ENCODE data around the gene SLIT3.
"Not testable (repeated sequence)": the region's sequence is repeated elsewhere in the genome, so short reads cannot be mapped to it uniquely, and the experiment has no call there.

The SLIT3 gene

GRCh38 chr5:169106911-169107706, 193.8 kb downstream of the SLIT3 start:
- Histone ChIP-seq H3K27ac (ENCODE audit: low read depth, low read length) (no peak overlapping the region), H3K4me3 (ENCODE audit: low read depth, low read length) (no peak overlapping the region), H3K4me1 (ENCODE audit: control insufficient read depth, insufficient read depth, low read length) (peaks cover 6% of the 10 kb centered on the region; the same call in 1 of the 2 replicates), H3K9me3 (ENCODE audit: control insufficient read depth, insufficient read depth, low read depth, low read length) (peaks cover 8% of the 10 kb centered on the region), H3K9ac (ENCODE audit: low read length) (no peak overlapping the region), H3K27me3 (ENCODE audit: control insufficient read depth, insufficient read depth, low read length) (no peaks in the 10 kb centered on the region), H3K36me3 (ENCODE audit: control insufficient read depth, insufficient read depth, low read length) (no peaks in the 10 kb centered on the region)

- H3K36me3 ChIP-seq (ENCODE audit: control insufficient read depth, insufficient read depth, low read length); H3K9ac ChIP-seq (ENCODE audit: low read length); H3K27ac ChIP-seq (ENCODE audit: low read depth, low read length); H3K4me3 ChIP-seq (ENCODE audit: low read depth, low read length); H3K27me3 ChIP-seq (ENCODE audit: control insufficient read depth, insufficient read depth, low read length); H3K9me3 ChIP-seq (ENCODE audit: control insufficient read depth, insufficient read depth, low read depth, low read length): not testable (repeated sequence)
- H3K4me1 ChIP-seq (ENCODE audit: control insufficient read depth, insufficient read depth, low read length): peaks cover 13% of the 10 kb centered on the region
These were observed 195.4 kb downstream of the SLIT3 start for GRCh38 chr5:169105582-169105981.

- H3K9ac ChIP-seq (ENCODE audit: low read length): no peak overlapping the region
- H3K36me3 ChIP-seq (ENCODE audit: control insufficient read depth, insufficient read depth, low read length): no peaks in the 10 kb centered on the region
- no peaks in the 10 kb centered on the region for H3K27me3 ChIP-seq (ENCODE audit: control insufficient read depth, insufficient read depth, low read length)
- H3K27ac ChIP-seq (ENCODE audit: low read depth, low read length): no peak overlapping the region
- peaks cover 4% of the 10 kb centered on the region for H3K9me3 ChIP-seq (ENCODE audit: control insufficient read depth, insufficient read depth, low read depth, low read length)
- no peak overlapping the region for H3K4me3 ChIP-seq (ENCODE audit: low read depth, low read length)
- H3K4me1 ChIP-seq (ENCODE audit: control insufficient read depth, insufficient read depth, low read length): peaks cover 19% of the 10 kb centered on the region
These were observed 195.9 kb downstream of the SLIT3 start for GRCh38 chr5:169104937-169105494.

- no peak overlapping the region for H3K4me3 ChIP-seq (ENCODE audit: low read depth, low read length)
- H3K27me3 ChIP-seq (ENCODE audit: control insufficient read depth, insufficient read depth, low read length): no peaks in the 10 kb centered on the region
- no peak overlapping the region for H3K27ac ChIP-seq (ENCODE audit: low read depth, low read length)
- H3K9me3 ChIP-seq (ENCODE audit: control insufficient read depth, insufficient read depth, low read depth, low read length): no peaks in the 10 kb centered on the region
- no peaks in the 10 kb centered on the region for H3K36me3 ChIP-seq (ENCODE audit: control insufficient read depth, insufficient read depth, low read length)
- H3K4me1 ChIP-seq (ENCODE audit: control insufficient read depth, insufficient read depth, low read length): peaks cover 21% of the 10 kb centered on the region
- no peak overlapping the region for H3K9ac ChIP-seq (ENCODE audit: low read length)
These were observed 197.3 kb downstream of the SLIT3 start for GRCh38 chr5:169103586-169104181.

GRCh38 chr5:169101966-169102365, 199.0 kb downstream of the SLIT3 start:
- no peak overlapping the region for H3K27ac ChIP-seq (ENCODE audit: low read depth, low read length)
- H3K9me3 ChIP-seq (ENCODE audit: control insufficient read depth, insufficient read depth, low read depth, low read length): no peaks in the 10 kb centered on the region
- peaks cover 22% of the 10 kb centered on the region for H3K4me1 ChIP-seq (ENCODE audit: control insufficient read depth, insufficient read depth, low read length)
- no peak overlapping the region for H3K9ac ChIP-seq (ENCODE audit: low read length)
- H3K27me3 ChIP-seq (ENCODE audit: control insufficient read depth, insufficient read depth, low read length): no peaks in the 10 kb centered on the region
- H3K36me3 ChIP-seq (ENCODE audit: control insufficient read depth, insufficient read depth, low read length): no peaks in the 10 kb centered on the region
- H3K4me3 ChIP-seq (ENCODE audit: low read depth, low read length): no peak overlapping the region

GRCh38 chr5:169100735-169101075, 200.2 kb downstream of the SLIT3 start:
- no peaks in the 10 kb centered on the region for H3K27me3 ChIP-seq (ENCODE audit: control insufficient read depth, insufficient read depth, low read length)

GRCh38 chr5:169099801-169100734, 200.9 kb downstream of the SLIT3 start:
- Histone ChIP-seq H3K4me1 (ENCODE audit: control insufficient read depth, insufficient read depth, low read length) (peaks cover 24% of the 10 kb centered on the region), H3K9ac (ENCODE audit: low read length) (no peak overlapping the region), H3K27ac (ENCODE audit: low read depth, low read length) (no peak overlapping the region)

More at GRCh38 chr5:169100735-169101075, 200.2 kb downstream of the SLIT3 start:
- Histone ChIP-seq H3K4me3 (ENCODE audit: low read depth, low read length) (no peak overlapping the region), H3K9me3 (ENCODE audit: control insufficient read depth, insufficient read depth, low read depth, low read length) (no peaks in the 10 kb centered on the region), H3K36me3 (ENCODE audit: control insufficient read depth, insufficient read depth, low read length) (no peaks in the 10 kb centered on the region), H3K9ac (ENCODE audit: low read length) (no peak overlapping the region), H3K27ac (ENCODE audit: low read depth, low read length) (no peak overlapping the region), H3K4me1 (ENCODE audit: control insufficient read depth, insufficient read depth, low read length) (peaks cover 23% of the 10 kb centered on the region)

GRCh38 chr5:169098331-169099121, 202.4 kb downstream of the SLIT3 start:
- Histone ChIP-seq H3K4me3 (ENCODE audit: low read depth, low read length) (no peak overlapping the region), H3K27ac (ENCODE audit: low read depth, low read length) (no peak overlapping the region), H3K27me3 (ENCODE audit: control insufficient read depth, insufficient read depth, low read length) (no peaks in the 10 kb centered on the region), H3K4me1 (ENCODE audit: control insufficient read depth, insufficient read depth, low read length) (peaks cover 29% of the 10 kb centered on the region), H3K9me3 (ENCODE audit: control insufficient read depth, insufficient read depth, low read depth, low read length) (no peaks in the 10 kb centered on the region), H3K36me3 (ENCODE audit: control insufficient read depth, insufficient read depth, low read length) (no peaks in the 10 kb centered on the region), H3K9ac (ENCODE audit: low read length) (no peak overlapping the region)

More at GRCh38 chr5:169099801-169100734, 200.9 kb downstream of the SLIT3 start:
- Histone ChIP-seq H3K4me3 (ENCODE audit: low read depth, low read length) (no peak overlapping the region), H3K27me3 (ENCODE audit: control insufficient read depth, insufficient read depth, low read length) (no peaks in the 10 kb centered on the region), H3K9me3 (ENCODE audit: control insufficient read depth, insufficient read depth, low read depth, low read length) (no peaks in the 10 kb centered on the region), H3K36me3 (ENCODE audit: control insufficient read depth, insufficient read depth, low read length) (no peaks in the 10 kb centered on the region)

- Histone ChIP-seq H3K9ac (ENCODE audit: low read length) (no peak overlapping the region), H3K36me3 (ENCODE audit: control insufficient read depth, insufficient read depth, low read length) (no peaks in the 10 kb centered on the region), H3K27ac (ENCODE audit: low read depth, low read length) (no peak overlapping the region), H3K4me1 (ENCODE audit: control insufficient read depth, insufficient read depth, low read length) (peaks cover 29% of the 10 kb centered on the region), H3K4me3 (ENCODE audit: low read depth, low read length) (no peak overlapping the region), H3K27me3 (ENCODE audit: control insufficient read depth, insufficient read depth, low read length) (no peaks in the 10 kb centered on the region), H3K9me3 (ENCODE audit: control insufficient read depth, insufficient read depth, low read depth, low read length) (no peaks in the 10 kb centered on the region)
These were observed 203.3 kb downstream of the SLIT3 start for GRCh38 chr5:169097374-169098326.

Measured in HUES6 (cell line).